IPS DF 6.9 (cell line): ENCODE measurements around the gene RANBP3.

Experiments used
- DNase-seq: peaks from one replicate; pipeline ENCODE4 v3.0.0-alpha.2; 2013; ENCODE audit warnings: low read depth, low spot score
- H3K27ac ChIP-seq: one replicate; pipeline ENCODE4 v1.5.1; 2013; ENCODE audit warnings: low read length, control low read depth
- H3K27me3 ChIP-seq: 2 replicates; pipeline ENCODE4 v1.6.1; 2013; ENCODE audit warnings: mild to moderate bottlenecking, low read length; ENCODE audit not compliant: control insufficient read depth, insufficient read depth
- H3K36me3 ChIP-seq: 2 replicates; pipeline ENCODE4 v1.6.1; 2013; ENCODE audit warnings: low read length; ENCODE audit not compliant: control insufficient read depth, insufficient read depth
- H3K4me1 ChIP-seq: 2 replicates; pipeline ENCODE4 v1.6.1; 2013; ENCODE audit warnings: low read length; ENCODE audit not compliant: control insufficient read depth, insufficient read depth
- H3K4me3 ChIP-seq: 2 replicates; pipeline ENCODE4 v1.5.1; 2013; ENCODE audit warnings: mild to moderate bottlenecking, low read length
- H3K9me3 ChIP-seq: 2 replicates; pipeline ENCODE4 v1.6.1; 2013; ENCODE audit warnings: low read length, inconsistent platforms; ENCODE audit not compliant: control insufficient read depth, insufficient read depth
- WGBS: extraction: QIAGEN DNeasy Blood & Tissue Kit; methylation state at CpG from one replicate; pipeline ENCODE4 v1.1.7; 2013; ENCODE audit warnings: mixed read lengths, missing lambda C conversion rate; ENCODE audit not compliant: insufficient read length, insufficient coverage; 5-methylcytosine and 5-hydroxymethylcytosine counted together

The RANBP3 gene

DNA sequence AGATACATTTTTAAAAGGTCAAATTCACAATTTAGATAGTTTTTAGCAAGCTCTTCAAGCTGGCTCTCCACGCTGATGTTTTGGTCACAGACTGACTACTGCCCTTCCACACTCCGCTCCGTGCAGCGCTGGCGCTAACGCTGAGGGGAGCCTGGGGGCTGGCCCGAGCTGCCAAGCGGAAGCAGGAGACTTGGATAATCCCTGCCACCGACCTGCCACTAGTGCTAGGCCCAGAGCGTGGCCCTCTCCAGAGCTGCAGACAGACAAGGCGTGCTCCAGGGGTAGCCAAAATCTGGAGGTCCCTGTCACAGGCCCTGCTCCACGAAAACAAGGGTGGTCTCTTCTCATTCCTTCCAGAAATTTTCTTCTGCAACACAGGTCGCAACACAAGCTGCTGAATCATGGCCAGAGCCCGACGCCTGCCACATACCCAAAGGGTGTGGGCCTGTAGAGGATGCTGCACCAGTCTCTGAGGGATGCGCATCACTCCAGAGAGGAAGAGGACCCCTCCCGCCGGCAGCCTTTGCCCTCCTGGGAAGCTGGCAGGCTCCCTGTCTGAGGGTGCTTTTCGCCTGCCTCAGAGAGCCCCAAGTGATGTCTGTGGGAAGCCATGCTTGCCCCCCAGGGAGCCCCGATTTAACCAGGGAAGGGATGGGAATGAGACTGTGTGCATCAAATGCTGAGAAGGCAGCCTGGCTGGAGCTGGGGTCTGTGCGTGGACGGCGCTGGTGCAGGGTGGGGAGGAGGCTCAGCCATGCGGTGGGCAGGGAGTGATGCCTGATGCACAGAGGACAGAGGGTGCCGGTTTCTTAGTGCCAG, 42.3 kb downstream of the RANBP3 start:
- H3K4me3 ChIP-seq = no peak overlapping the region
- no peaks in the 10 kb centered on the region for H3K27me3 ChIP-seq
- peaks cover 3% of the 10 kb centered on the region; the same call in 1 of the 2 replicates for H3K36me3 ChIP-seq
- no peak overlapping the region for H3K27ac ChIP-seq
- WGBS = no CpG with 5 or more reads among the region's 25 CpGs
- no peaks in the 10 kb centered on the region for H3K4me1 ChIP-seq
- H3K9me3 ChIP-seq = no peaks in the 10 kb centered on the region
- no peak for DNase-seq

GRCh38 chr19:5934774-5935472, 43.0 kb downstream of the RANBP3 start:
- Histone ChIP-seq H3K27ac (no peak overlapping the region), H3K4me1 (no peaks in the 10 kb centered on the region), H3K4me3 (no peak overlapping the region), H3K36me3 (peaks cover 6% of the 10 kb centered on the region; the same call in 1 of the 2 replicates), H3K27me3 (no peaks in the 10 kb centered on the region), H3K9me3 (no peaks in the 10 kb centered on the region)
- no peak for DNase-seq
- WGBS = no CpG with 5 or more reads among the region's 16 CpGs

DNA sequence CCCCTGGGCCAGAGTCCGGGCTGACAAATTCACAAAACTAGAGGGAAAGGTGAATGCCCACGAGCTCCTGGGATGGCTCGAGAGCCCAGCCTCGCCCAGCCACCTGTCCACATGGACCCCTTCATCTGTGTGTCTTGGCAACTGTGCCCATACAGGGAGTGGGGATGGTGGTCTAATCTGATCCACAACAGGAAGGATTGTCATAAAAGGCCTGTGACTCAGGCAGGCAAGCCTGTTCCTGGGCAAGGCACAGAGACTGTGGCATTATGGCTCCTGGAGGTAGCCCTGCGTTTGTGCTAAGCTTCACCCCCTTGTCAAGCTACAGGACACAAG, 43.9 kb downstream of the RANBP3 start:
- DNase-seq = no peak
- no peaks in the 10 kb centered on the region for H3K27me3 ChIP-seq
- H3K36me3 ChIP-seq = peaks cover 12% of the 10 kb centered on the region
- H3K4me1 ChIP-seq = no peaks in the 10 kb centered on the region
- no peak overlapping the region for H3K27ac ChIP-seq
- no peak overlapping the region for H3K4me3 ChIP-seq
- no CpG with 5 or more reads among the region's 5 CpGs for WGBS
- H3K9me3 ChIP-seq = no peaks in the 10 kb centered on the region

DNA sequence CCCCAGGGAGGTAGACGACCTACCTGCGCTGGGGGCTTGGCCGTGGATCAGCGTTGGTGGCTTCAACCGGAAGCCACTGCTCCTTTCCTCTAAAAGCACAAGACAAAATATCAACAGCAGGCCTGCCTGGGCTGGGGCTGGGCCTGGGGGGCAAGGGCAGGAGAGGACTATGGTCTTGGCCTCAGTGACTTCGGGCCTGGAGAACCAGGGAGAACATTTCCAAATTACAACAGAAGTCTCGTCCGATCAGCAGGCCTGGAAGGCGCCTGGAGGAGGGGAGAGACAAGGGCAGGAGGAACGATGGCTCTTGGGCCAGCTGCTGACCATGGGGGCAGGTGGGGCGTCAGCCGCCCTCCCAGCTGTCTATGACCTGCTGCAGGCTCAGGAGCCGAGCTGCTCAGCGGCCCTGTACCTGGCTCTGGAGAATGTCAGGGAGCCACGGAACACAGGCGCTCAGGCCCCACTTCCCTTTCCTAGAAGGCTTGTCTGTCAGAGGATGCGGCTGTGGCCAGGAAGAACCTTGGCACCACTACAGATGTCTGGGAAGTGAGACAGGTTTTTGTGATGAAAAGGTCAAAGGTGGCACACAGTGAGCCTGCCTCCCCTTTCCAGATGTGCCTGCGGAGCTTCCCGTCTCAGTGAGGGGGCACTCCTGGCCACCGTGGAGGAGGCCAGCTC, 44.4 kb downstream of the RANBP3 start:
- no peaks in the 10 kb centered on the region for H3K9me3 ChIP-seq
- no peak for DNase-seq
- H3K4me1 ChIP-seq = no peaks in the 10 kb centered on the region
- WGBS = no CpG with 5 or more reads among the region's 20 CpGs
- no peak overlapping the region for H3K4me3 ChIP-seq
- H3K27me3 ChIP-seq = no peaks in the 10 kb centered on the region
- H3K36me3 ChIP-seq = peaks cover 15% of the 10 kb centered on the region
- H3K27ac ChIP-seq = no peak overlapping the region

GRCh38 chr19:5932609-5933262, 45.2 kb downstream of the RANBP3 start:
- Histone ChIP-seq H3K9me3 (no peaks in the 10 kb centered on the region), H3K27me3 (no peaks in the 10 kb centered on the region), H3K4me1 (no peaks in the 10 kb centered on the region), H3K27ac (no peak overlapping the region), H3K4me3 (no peak overlapping the region), H3K36me3 (peaks cover 16% of the 10 kb centered on the region)
- WGBS = no CpG with 5 or more reads among the region's 21 CpGs
- no peak for DNase-seq

- Histone ChIP-seq H3K36me3 (peaks cover 21% of the 10 kb centered on the region), H3K27ac (no peak overlapping the region)
- no CpG with 5 or more reads among the region's 18 CpGs for WGBS
Observed at GRCh38 chr19:5932146-5932545, 45.8 kb downstream of the RANBP3 start.

GRCh38 chr19:5931251-5931650, 46.7 kb downstream of the RANBP3 start:
- DNase-seq = no peak
- Histone ChIP-seq H3K27me3 (no peaks in the 10 kb centered on the region), H3K4me3 (no peak overlapping the region), H3K4me1 (no peaks in the 10 kb centered on the region), H3K27ac (no peak overlapping the region), H3K9me3 (no peaks in the 10 kb centered on the region), H3K36me3 (peaks cover 25% of the 10 kb centered on the region)
- WGBS = no CpG with 5 or more reads among the region's 11 CpGs

More at GRCh38 chr19:5932146-5932545, 45.8 kb downstream of the RANBP3 start:
- Histone ChIP-seq H3K4me3 (no peak overlapping the region), H3K27me3 (no peaks in the 10 kb centered on the region), H3K4me1 (no peaks in the 10 kb centered on the region), H3K9me3 (no peaks in the 10 kb centered on the region)
- no peak for DNase-seq

- no peaks in the 10 kb centered on the region for H3K27me3 ChIP-seq
- no peaks in the 10 kb centered on the region for H3K4me1 ChIP-seq
- no peak for DNase-seq
- H3K4me3 ChIP-seq = no peak overlapping the region
- no CpG with 5 or more reads among the region's 14 CpGs for WGBS
- H3K36me3 ChIP-seq = peaks cover 35% of the 10 kb centered on the region
- H3K27ac ChIP-seq = no peak overlapping the region
- no peaks in the 10 kb centered on the region for H3K9me3 ChIP-seq
Observed at GRCh38 chr19:5929625-5930024, 48.3 kb downstream of the RANBP3 start.

- Histone ChIP-seq H3K27me3 (no peaks in the 10 kb centered on the region), H3K4me1 (no peaks in the 10 kb centered on the region), H3K9me3 (no peaks in the 10 kb centered on the region), H3K4me3 (no peak overlapping the region), H3K27ac (no peak overlapping the region), H3K36me3 (peaks cover 40% of the 10 kb centered on the region)
- WGBS = no CpG with 5 or more reads among the region's 13 CpGs
- DNase-seq = no peak
Observed at GRCh38 chr19:5929179-5929578, 48.8 kb downstream of the RANBP3 start.

- WGBS = no CpG with 5 or more reads among the region's 8 CpGs
- Histone ChIP-seq H3K27ac (no peak overlapping the region), H3K4me3 (no peak overlapping the region), H3K4me1 (no peaks in the 10 kb centered on the region), H3K9me3 (no peaks in the 10 kb centered on the region), H3K36me3 (peaks cover 53% of the 10 kb centered on the region), H3K27me3 (no peaks in the 10 kb centered on the region)
- DNase-seq = no peak
Observed at GRCh38 chr19:5927441-5927821, 50.5 kb downstream of the RANBP3 start.
